ENCODE measurements around the gene ANAPC1.
"Not testable (repeated sequence)": the region's sequence is repeated elsewhere in the genome, so short reads cannot be mapped to it uniquely, and the experiment has no call there.

The ANAPC1 gene

GRCh38 chr2:111725742-111726141 is 158.3 kb downstream of the ANAPC1 start:
- peak; percentile 49 for DNase-seq

GRCh38 chr2:111719610-111720009 is 164.4 kb downstream of the ANAPC1 start:
- DNase-seq: not testable (repeated sequence)

All from fibroblast of upper back skin (primary cell).